Activated naive CD8-positive, alpha-beta T cell (primary cell): Measurements from ENCODE around the gene TRPC1.

Experiments used
- H3K27ac Mint-ChIP-seq: one replicate; pipeline ENCODE4 v1.8.0; 2021; ENCODE audit warnings: mixed read lengths
- H3K27me3 Mint-ChIP-seq: one replicate; pipeline ENCODE4 v1.8.0; 2021; ENCODE audit warnings: mixed read lengths
- H3K36me3 Mint-ChIP-seq: one replicate; pipeline ENCODE4 v1.8.0; 2021; ENCODE audit warnings: mixed read lengths
- H3K4me1 Mint-ChIP-seq: one replicate; pipeline ENCODE4 v1.8.0; 2021; ENCODE audit warnings: low read depth, mixed read lengths
- H3K4me3 Mint-ChIP-seq: one replicate; pipeline ENCODE4 v1.8.0; 2021; ENCODE audit warnings: mild to moderate bottlenecking, mixed read lengths
- H3K9me3 Mint-ChIP-seq: one replicate; pipeline ENCODE4 v1.8.0; 2021; ENCODE audit warnings: low read depth, mixed read lengths

The TRPC1 gene

GRCh38 chr3:142844339-142844977, 120.6 kb downstream of the TRPC1 start:
- Mint-ChIP-seq H3K4me1 (no peaks in the 10 kb centered on the region), H3K36me3 (no peaks in the 10 kb centered on the region), H3K27ac (no peak overlapping the region), H3K9me3 (no peaks in the 10 kb centered on the region), H3K4me3 (no peak overlapping the region), H3K27me3 (peaks cover 9% of the 10 kb centered on the region)

- Mint-ChIP-seq H3K27ac (no peak overlapping the region), H3K4me1 (no peaks in the 10 kb centered on the region), H3K36me3 (no peaks in the 10 kb centered on the region), H3K27me3 (peaks cover 8% of the 10 kb centered on the region), H3K9me3 (no peaks in the 10 kb centered on the region), H3K4me3 (no peak overlapping the region)
Measured at GRCh38 chr3:142846779-142847577, 123.1 kb downstream of the TRPC1 start.

GRCh38 chr3:142849148-142849547, 125.3 kb downstream of the TRPC1 start:
- Mint-ChIP-seq H3K36me3 (no peaks in the 10 kb centered on the region), H3K27me3 (peaks cover 8% of the 10 kb centered on the region), H3K4me1 (no peaks in the 10 kb centered on the region), H3K9me3 (no peaks in the 10 kb centered on the region), H3K27ac (no peak overlapping the region), H3K4me3 (no peak overlapping the region)

- no peak overlapping the region for H3K27ac Mint-ChIP-seq
- no peak overlapping the region for H3K4me3 Mint-ChIP-seq
- no peaks in the 10 kb centered on the region for H3K36me3 Mint-ChIP-seq
- H3K27me3 Mint-ChIP-seq: peaks cover 8% of the 10 kb centered on the region
- no peaks in the 10 kb centered on the region for H3K9me3 Mint-ChIP-seq
- no peaks in the 10 kb centered on the region for H3K4me1 Mint-ChIP-seq
Measured at GRCh38 chr3:142850395-142851023, 126.7 kb downstream of the TRPC1 start.

- Mint-ChIP-seq H3K4me1 (no peaks in the 10 kb centered on the region), H3K27ac (no peak overlapping the region), H3K9me3 (no peaks in the 10 kb centered on the region), H3K27me3 (peaks cover 8% of the 10 kb centered on the region), H3K4me3 (no peak overlapping the region), H3K36me3 (no peaks in the 10 kb centered on the region)
Measured at GRCh38 chr3:142852009-142852408, 128.2 kb downstream of the TRPC1 start.

GRCh38 chr3:142853270-142854168, 129.7 kb downstream of the TRPC1 start:
- no peaks in the 10 kb centered on the region for H3K9me3 Mint-ChIP-seq
- no peak overlapping the region for H3K27ac Mint-ChIP-seq
- no peak overlapping the region for H3K4me3 Mint-ChIP-seq
- H3K27me3 Mint-ChIP-seq: peaks cover 3% of the 10 kb centered on the region
- H3K36me3 Mint-ChIP-seq: no peaks in the 10 kb centered on the region
- no peaks in the 10 kb centered on the region for H3K4me1 Mint-ChIP-seq

- Mint-ChIP-seq H3K4me3 (no peak overlapping the region), H3K27me3 (peaks cover 7% of the 10 kb centered on the region), H3K36me3 (no peaks in the 10 kb centered on the region), H3K9me3 (no peaks in the 10 kb centered on the region), H3K27ac (no peak overlapping the region), H3K4me1 (no peaks in the 10 kb centered on the region)
Measured at GRCh38 chr3:142857056-142857455, 133.2 kb downstream of the TRPC1 start.
